H4 (cell line): Measurements from ENCODE around the gene LENG1. TPM values are rescaled to one million over a fixed set of nuclear protein-coding genes. Genes with fewer than 3 reads are reported as not detected.
"Not testable (repeated sequence)": the region's sequence is repeated elsewhere in the genome, so short reads cannot be mapped to it uniquely, and the experiment has no call there.

ENCODE experiments used
- DNase-seq: peaks from one replicate; pipeline ENCODE4 v3.0.0-alpha.2; 2015; ENCODE audit warnings: low spot score
- total RNA-seq: library from RNA; depleted of rRNA; stranded (reverse); fragments of >200 nt; shearing (Covaris generic); gene quantifications from 2 replicates; pipeline ENCODE4 v1.2.3, GENCODE V29; 2014; rRNA removed

LENG1 gene
- 15.6 and 18.4 TPM in 2 replicates for total RNA-seq

- DNase-seq = peak; percentile 100
Observed at GRCh38 chr19:54159352-54160181, at the start of gene LENG1. Gene LENG1 (minus strand): TSS chr19:54159721. CDS start chr19:54159695, 26 bp downstream.

DNA sequence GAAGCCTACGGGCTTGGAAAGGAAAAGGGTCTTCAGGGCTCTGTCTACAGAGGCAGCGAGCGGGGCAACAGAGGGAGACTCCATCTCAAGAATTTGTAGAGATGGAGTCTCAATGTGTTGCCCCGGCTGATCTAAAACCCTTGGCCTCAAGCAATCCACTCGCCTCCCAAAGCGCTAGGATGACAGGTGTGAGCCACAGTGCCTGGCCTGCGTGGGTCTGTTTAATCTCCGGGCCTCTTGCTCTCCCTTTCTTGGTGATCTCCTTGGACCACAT, 49.2 kb upstream of the LENG1 start:
- DNase-seq = no peak

DNA sequence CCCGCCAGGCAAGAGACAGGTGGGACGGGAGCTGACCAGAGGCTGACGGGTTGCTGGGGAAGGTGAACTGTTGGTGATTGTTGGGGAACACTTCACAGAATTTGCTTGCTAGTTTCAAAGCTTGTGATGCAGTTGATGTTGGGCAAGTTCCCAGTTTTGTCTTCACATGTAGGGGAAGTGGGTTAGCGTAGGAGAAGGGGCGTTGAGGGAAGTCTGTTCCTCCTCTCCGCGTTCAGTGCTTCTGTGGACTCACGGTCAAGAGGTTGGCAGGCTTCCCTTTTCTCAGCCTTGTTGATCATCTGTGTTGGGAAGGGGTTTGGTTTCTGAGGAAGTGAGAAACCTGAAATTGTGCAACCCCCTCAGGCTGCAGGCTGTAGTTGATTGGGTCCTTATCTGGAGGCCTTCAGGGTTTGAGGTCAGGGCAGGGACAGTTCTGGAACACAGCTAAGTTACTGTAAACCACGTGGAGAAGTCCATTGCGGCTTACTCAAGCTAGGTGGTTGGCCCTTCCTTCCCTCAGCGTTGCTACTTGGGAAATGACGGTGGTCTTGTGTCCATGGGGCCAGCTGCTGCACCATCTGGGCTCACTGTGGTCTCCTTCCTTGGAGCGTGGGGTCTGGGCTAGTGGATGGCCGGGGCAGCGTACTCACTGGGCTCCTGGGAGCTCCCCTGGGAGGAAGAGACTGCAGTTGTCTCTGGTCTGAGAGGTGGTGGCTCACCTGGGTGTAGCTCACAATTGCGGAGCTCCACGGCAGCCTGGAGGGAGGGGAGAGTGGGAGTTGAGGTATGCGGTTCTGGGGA, 48.7 kb upstream of the LENG1 start:
- DNase-seq = peak; percentile 98

DNA sequence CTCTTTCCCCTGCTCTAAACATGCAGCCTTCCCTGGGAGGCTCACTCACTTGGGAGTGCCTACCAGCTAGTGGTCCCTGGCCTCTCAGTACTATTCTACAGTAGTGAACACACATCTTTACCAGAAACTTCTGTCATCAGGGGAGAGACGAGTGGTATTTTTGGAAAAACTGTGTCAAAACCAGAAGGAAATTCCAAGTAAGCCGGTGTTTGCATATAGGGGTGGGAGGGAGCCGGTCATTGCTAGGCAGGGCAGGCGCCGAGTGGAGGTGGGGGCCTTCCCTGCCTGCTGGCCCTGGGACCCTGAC, 48.1 kb upstream of the LENG1 start:
- DNase-seq = no peak

GRCh38 chr19:54207193-54207592, 47.7 kb upstream of the LENG1 start:
- not testable (repeated sequence) for DNase-seq

DNA sequence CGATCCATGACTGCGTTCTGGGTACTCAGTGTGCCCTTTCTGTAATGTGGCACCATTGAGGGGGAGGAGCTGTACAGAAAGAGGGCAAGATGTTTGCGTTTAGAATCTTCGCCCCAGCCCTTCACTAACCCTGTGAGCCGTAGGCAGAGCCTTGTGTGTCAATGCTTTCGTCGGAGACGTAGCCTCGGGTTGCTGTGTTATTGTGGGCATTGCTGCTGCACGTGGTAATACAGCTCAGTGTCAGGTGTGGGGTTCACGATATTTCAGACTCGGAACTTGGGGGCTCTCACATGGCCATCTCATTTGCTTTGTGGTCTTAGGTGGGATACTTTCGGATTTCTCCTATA, 47.3 kb upstream of the LENG1 start:
- DNase-seq = no peak

GRCh38 chr19:54206030-54206830, 46.7 kb upstream of the LENG1 start:
- DNase-seq = no peak

DNA sequence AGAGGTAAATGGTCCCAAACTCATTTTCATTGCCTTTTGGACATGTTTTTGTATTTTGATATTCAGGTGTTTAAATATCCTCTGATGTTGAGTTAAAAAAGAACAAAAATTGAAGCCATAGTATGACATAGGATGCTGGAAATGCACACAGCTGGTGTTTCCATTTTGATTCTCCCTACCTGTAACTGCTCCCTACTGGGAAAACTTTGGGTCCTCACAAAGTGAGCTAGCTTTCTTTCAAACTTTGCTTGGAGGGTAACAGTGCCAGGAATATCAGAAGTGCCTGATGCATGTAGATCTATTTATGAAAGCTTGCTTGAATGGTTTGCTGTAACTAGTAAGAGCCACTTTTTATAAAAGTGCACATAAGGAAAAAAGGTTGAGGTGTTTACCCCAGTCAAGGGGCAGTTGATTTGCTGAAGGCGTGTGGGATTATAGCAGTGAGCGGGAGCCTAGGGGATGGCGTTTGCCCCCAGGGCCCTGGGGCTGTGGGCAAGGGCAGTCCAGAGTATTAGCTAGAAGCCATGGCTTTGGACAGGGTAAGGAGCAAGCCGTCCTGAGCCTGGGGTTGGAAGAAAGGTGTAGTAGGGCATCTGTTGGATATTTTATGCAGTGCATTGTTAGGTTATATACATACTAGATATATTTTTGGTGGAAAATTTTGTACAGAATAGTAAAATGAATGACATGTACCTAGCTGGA, 45.4 kb upstream of the LENG1 start:
- no peak for DNase-seq

DNA sequence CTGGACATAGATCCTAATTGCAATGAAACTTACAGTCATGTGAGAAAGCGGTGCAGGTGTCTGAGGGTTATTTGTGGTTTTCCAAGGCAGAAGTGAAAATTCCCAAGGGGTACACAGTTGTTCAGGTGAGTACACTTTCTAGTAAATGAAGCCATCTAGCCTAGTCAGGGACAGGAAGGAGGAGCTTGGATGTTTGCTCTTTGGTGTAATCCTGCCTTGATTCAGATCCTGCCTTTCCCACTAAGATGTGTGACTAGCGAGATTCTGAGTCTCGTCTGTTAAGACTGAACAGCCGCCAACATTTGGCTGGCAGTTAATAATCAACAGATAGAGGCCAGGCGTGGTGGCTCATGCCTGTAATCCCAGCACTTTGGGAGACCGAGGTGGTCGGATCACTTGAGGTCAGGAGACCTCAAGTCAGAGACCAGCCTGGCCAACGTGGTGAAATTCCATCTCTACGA, 43.7 kb upstream of the LENG1 start:
- no peak for DNase-seq

- no peak for DNase-seq
Observed at GRCh38 chr19:54201980-54202379, 42.5 kb upstream of the LENG1 start.

- no peak for DNase-seq
Observed at GRCh38 chr19:54201172-54201701, 41.7 kb upstream of the LENG1 start.

DNA sequence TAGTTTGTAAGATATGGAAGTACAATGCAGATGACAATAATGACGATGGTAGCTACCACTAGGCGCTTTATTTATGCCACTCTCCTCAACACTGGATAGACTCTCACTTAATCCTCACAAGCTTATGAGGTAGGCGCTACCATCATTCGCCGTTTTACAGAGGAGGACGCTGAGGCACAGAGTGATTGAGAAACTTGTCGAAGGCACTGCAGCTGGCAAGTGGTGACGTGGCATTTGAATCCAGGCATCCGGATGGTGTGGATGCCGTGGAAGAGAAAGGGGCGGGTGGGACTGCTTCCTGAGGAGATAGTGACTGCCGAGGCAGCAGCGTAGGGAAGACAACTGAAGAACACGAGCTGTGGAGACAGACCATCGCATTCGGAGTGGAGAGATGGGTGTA, 39.9 kb upstream of the LENG1 start:
- DNase-seq = no peak

DNA sequence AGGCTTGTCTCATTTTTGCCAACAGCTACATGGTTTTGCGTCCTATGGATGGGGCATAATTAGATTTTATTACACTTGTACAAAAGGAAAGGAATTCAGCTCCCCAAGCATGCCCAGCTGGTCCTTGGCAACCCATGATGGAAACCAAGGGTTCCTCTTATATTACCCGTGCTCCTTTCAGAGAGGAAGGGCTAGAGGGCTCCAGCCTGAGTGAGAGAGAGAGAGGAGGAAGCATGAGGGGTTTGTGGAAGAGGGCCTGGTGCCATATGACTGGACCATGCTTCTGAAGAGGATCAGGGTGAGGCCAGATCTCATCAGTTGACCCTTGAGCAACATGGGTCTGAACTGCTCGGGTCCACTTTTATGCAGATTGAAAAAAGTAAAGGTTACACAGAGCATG, 37.6 kb upstream of the LENG1 start:
- DNase-seq = peak; percentile 12

GRCh38 chr19:54196536-54196935, 37.0 kb upstream of the LENG1 start:
- DNase-seq = no peak

DNA sequence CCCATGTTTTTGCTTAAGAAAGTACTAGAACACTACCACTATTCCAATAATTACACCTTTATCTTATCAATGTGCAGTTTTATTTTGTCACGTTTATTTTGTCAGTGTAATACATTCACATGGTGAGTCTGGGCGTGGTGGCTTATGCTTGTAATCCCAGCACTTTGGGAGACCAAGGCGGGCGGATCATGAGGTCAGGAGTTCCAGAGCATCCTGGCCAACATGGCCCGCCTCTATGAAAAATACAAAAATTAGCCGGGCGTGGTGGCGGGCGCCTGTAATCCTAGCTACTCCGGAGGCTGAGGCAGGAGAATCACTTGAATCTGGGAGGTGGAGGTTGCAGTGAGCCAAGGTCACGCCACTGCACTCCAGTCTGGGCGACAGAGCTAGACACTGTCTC, 34.9 kb upstream of the LENG1 start:
- not testable (repeated sequence) for DNase-seq

DNA sequence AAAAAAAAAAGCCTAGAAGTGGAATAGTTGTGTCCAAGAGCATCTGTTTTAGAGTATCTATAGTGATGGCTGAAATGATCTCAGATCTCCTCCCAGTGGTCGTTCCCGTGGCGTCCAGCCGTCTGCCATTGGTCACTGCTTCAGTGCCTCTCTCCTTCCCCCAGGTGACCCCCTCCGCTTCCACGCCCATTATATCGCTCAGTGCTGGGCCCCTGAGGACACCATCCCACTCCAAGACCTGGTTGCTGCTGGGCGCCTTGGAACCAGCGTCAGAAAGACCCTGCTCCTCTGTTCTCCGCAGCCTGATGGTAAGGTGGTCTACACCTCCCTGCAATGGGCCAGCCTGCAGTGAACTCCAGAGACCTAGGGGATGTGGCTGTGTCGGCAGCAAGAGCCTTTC, 33.5 kb upstream of the LENG1 start:
- no peak for DNase-seq

GRCh38 chr19:54191811-54192453, 32.4 kb upstream of the LENG1 start:
- no peak for DNase-seq

DNA sequence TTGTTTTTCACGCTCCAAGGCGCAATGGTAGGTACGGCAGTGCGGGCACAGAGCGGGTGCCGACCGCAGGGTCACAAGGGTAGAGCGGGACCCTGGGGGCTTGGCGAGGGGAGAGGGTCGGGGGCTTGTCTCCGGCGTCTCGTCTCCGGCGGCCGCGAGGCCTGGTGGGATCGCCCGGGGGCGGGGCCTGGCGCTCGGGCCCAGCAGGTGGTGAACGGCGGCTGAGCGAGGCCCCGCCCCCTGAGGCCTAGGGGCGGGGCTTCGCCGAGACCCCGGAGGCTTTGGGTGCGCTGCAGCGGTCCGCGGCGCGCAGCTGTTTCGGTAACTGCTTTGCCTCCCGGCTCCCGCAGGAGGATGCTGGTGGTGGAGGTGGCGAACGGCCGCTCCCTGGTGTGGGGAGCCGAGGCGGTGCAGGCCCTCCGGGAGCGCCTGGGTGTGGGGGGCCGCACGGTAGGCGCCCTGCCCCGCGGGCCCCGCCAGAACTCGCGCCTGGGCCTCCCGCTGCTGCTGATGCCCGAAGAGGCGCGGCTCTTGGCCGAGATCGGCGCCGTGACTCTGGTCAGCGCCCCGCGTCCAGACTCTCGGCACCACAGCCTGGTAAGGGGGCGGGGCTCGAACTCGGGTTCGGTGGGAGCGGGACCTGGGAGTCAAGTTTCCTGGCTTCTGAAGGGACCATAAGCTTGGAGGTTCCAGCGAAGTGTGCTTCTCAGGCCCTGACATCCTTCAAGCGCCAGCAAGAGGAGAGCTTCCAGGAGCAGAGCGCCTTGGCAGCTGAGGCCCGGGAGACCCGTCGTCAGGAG, 31.7 kb upstream of the LENG1 start, which contains the start of gene TSEN34:
TSEN34 (plus strand) TSS at position 298 of the 800 bp plus-strand sequence; CDS start at position 355, 57 bp downstream.
- no peak for DNase-seq

DNA sequence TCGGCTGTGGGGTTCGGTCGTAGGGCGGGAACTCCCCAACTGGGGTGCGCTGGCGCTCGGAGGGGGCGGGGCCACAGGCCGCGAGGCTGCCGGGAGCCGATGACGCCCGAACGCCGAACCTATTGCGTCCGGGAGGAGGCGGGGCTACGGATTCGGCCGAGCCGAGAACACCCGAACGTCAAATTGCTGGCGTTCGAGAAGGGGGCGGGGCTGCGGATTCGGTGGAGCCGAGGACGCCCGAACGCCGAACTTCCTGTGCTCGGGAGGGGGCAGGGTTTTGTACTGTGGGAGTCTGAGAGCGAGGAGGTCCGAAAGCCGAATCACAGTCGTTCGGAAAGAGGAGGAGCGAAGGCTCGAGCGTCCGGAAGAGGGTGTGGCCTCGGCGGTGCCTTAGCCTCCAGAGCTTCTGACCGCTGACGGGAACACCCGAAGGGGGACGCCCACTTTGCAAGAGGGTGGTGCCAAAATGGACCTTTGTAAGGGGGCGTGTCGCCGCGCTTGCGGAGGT, 31.0 kb upstream of the LENG1 start:
- DNase-seq = peak; percentile 100
